H1 (cell line): ENCODE results near the gene MSANTD4. TPM values are rescaled to one million over a fixed set of nuclear protein-coding genes. Genes with fewer than 3 reads are reported as not detected.

ENCODE experiments used
- CTCF ChIA-PET: fragments of 300-600 bp; sonication (Branson Sonifier 250); formaldehyde crosslinking; loops from one replicate; lab custom pipeline; 2021; ENCODE audit not compliant: partially characterized antibody; lab: Charles Lee
- POLR2A ChIA-PET: fragments of 300-600 bp; sonication (Branson Sonifier 250); formaldehyde crosslinking; loops from one replicate; lab custom pipeline; 2021; ENCODE audit warnings: inconsistent platforms; ENCODE audit not compliant: partially characterized antibody; lab: Charles Lee
- DNase-seq, 2 experiments: peaks; one replicate each; pipeline versions ENCODE4 v3.0.0 to v3.0.0-alpha.2; 2010 to 2022; ENCODE audit warnings: low spot score in 2 of 2, low read depth in 1 of 2, mixed read lengths in 1 of 2
- FAIRE-seq: peaks from 2 replicates; lab custom pipeline; 2011; peaks lifted over from hg19 to GRCh38; lab: Jason Lieb, UNC
- H2AFZ ChIP-seq: 2 replicates; pipeline ENCODE4 v1.8.1; 2012; ENCODE audit warnings: low read length, inconsistent platforms
- H2AK5ac ChIP-seq: 2 replicates; pipeline ENCODE4 v1.6.1; 2013; ENCODE audit warnings: low read depth, low read length
- H2BK120ac ChIP-seq: replicated peaks from 2 replicates; pipeline ENCODE3; 2013; ENCODE audit warnings: low read depth, low read length, inconsistent platforms
- H2BK12ac ChIP-seq: 2 replicates; pipeline ENCODE4 v1.6.1; 2013; ENCODE audit warnings: low read depth, low read length
- H2BK15ac ChIP-seq: 2 replicates; pipeline ENCODE4 v1.6.1; 2013; ENCODE audit warnings: low read length
- H2BK20ac ChIP-seq: 2 replicates; pipeline ENCODE4 v1.6.1; 2013; ENCODE audit warnings: low read length
- H2BK5ac ChIP-seq: 2 replicates; pipeline ENCODE4 v1.6.1; 2013; ENCODE audit warnings: low read depth, low read length
- H3K14ac ChIP-seq: 2 replicates; pipeline ENCODE4 v1.6.1; 2013; ENCODE audit warnings: inconsistent platforms; ENCODE audit not compliant: insufficient read length
- H3K18ac ChIP-seq: 2 replicates; pipeline ENCODE4 v1.6.1; 2013; ENCODE audit warnings: low read length; ENCODE audit errors: extremely low read depth
- H3K23ac ChIP-seq: 2 replicates; pipeline ENCODE4 v1.6.1; 2013; ENCODE audit warnings: inconsistent platforms; ENCODE audit not compliant: insufficient read length
- H3K23me2 ChIP-seq: 2 replicates; pipeline ENCODE4 v1.6.1; 2013; ENCODE audit warnings: low read depth, low read length
- H3K27ac ChIP-seq: 2 replicates; pipeline ENCODE4 v1.6.1; 2011; ENCODE audit warnings: low read depth, low read length, inconsistent platforms
- H3K27me3 ChIP-seq, 4 experiments: replicated peaks in 1 of 4; 1 replicate in 1 of 4; 2 replicates in 3 of 4; pipeline versions ENCODE4 v1.6.1 to v1.8.1; 2011 to 2013; ENCODE audit warnings: low read length in 3 of 4, mild to moderate bottlenecking in 3 of 4, inconsistent platforms in 2 of 4, mixed read lengths in 2 of 4, moderate library complexity in 1 of 4; ENCODE audit not compliant: control insufficient read depth in 3 of 4, insufficient read depth in 3 of 4; ENCODE audit errors: extremely low read depth in 1 of 4
- H3K36me3 ChIP-seq, 4 experiments: 2 replicates each; pipeline versions ENCODE4 v1.6.1 to v1.8.1; 2011 to 2013; ENCODE audit warnings: mild to moderate bottlenecking in 4 of 4, low read length in 3 of 4, moderate library complexity in 2 of 4, control low read depth in 1 of 4, inconsistent platforms in 1 of 4; ENCODE audit not compliant: insufficient read depth in 4 of 4, control insufficient read depth in 2 of 4
- H3K4ac ChIP-seq: replicated peaks from 2 replicates; pipeline ENCODE3; 2013; ENCODE audit warnings: low read length, low read depth, mixed read lengths, inconsistent platforms; ENCODE audit not compliant: insufficient read length
- H3K4me1 ChIP-seq, 4 experiments: replicated peaks in 1 of 4; 1 replicate in 1 of 4; 2 replicates in 3 of 4; pipeline versions ENCODE4 v1.6.1 to v1.8.1; 2011 to 2013; ENCODE audit warnings: low read length in 3 of 4, inconsistent platforms in 2 of 4, mixed read lengths in 1 of 4; ENCODE audit not compliant: insufficient read depth in 4 of 4, control insufficient read depth in 3 of 4
- H3K4me2 ChIP-seq, 2 experiments: 2 replicates each; pipeline versions ENCODE4 v1.6.1 to v1.8.1; 2011 to 2013; ENCODE audit warnings: low read depth in 2 of 2, low read length in 2 of 2, control low read depth in 1 of 2, inconsistent platforms in 1 of 2, mild to moderate bottlenecking in 1 of 2; ENCODE audit not compliant: insufficient read depth in 1 of 2
- H3K4me3 ChIP-seq, 4 experiments: fragments of 200-600, 300-600 bp in 1 of 4; sonication (generic), shearing (Covaris generic), sonication (Bioruptor Twin) in 1 of 4; 2 replicates each; pipeline versions ENCODE4 v1.5.1 to v1.8.1; 2011 to 2016; ENCODE audit warnings: low read length in 4 of 4, low read depth in 3 of 4, control low read depth in 2 of 4, inconsistent platforms in 2 of 4, mild to moderate bottlenecking in 2 of 4, mixed read lengths in 1 of 4, moderate library complexity in 1 of 4; ENCODE audit not compliant: insufficient read depth in 2 of 4; ENCODE audit errors: extremely low read depth in 1 of 4
- H3K56ac ChIP-seq: replicated peaks from 2 replicates; pipeline ENCODE3; 2013; ENCODE audit warnings: low read depth, mild to moderate bottlenecking, mixed read lengths, low read length, inconsistent platforms; ENCODE audit not compliant: insufficient read length
- H3K79me1 ChIP-seq: 2 replicates; pipeline ENCODE4 v1.6.1; 2013; ENCODE audit warnings: low read depth, low read length, control low read depth
- H3K79me2 ChIP-seq, 2 experiments: 2 replicates each; pipeline versions ENCODE4 v1.6.1 to v1.8.1; 2012 to 2013; ENCODE audit warnings: low read length in 2 of 2, mild to moderate bottlenecking in 2 of 2, inconsistent platforms in 1 of 2; ENCODE audit not compliant: insufficient read depth in 2 of 2, control insufficient read depth in 1 of 2
- H3K9ac ChIP-seq, 4 experiments: replicated peaks in 1 of 4; 1 replicate in 1 of 4; 2 replicates in 3 of 4; pipeline versions ENCODE4 v1.6.1 to v1.8.1; 2011 to 2013; ENCODE audit warnings: low read depth in 3 of 4, low read length in 3 of 4, control low read depth in 2 of 4, mild to moderate bottlenecking in 2 of 4, moderate library complexity in 2 of 4, inconsistent platforms in 1 of 4; ENCODE audit errors: extremely low read depth in 1 of 4
- H3K9me3 ChIP-seq, 2 experiments: 2 replicates each; pipeline versions ENCODE4 v1.6.1 to v1.8.1; 2012 to 2013; ENCODE audit warnings: mild to moderate bottlenecking in 2 of 2, moderate library complexity in 2 of 2, control low read depth in 1 of 2, inconsistent platforms in 1 of 2, low read depth in 1 of 2, low read length in 1 of 2, mixed read lengths in 1 of 2; ENCODE audit not compliant: insufficient read depth in 2 of 2
- H4K20me1 ChIP-seq, 2 experiments: replicated peaks in 1 of 2; 2 replicates each; pipeline versions ENCODE3 to v1.8.1; 2011 to 2013; ENCODE audit warnings: inconsistent platforms in 2 of 2, low read length in 2 of 2, mild to moderate bottlenecking in 1 of 2; ENCODE audit not compliant: insufficient read depth in 2 of 2, control insufficient read depth in 1 of 2
- H4K5ac ChIP-seq: 2 replicates; pipeline ENCODE4 v1.6.1; 2013; ENCODE audit warnings: low read length, low read depth, mixed read lengths, inconsistent platforms; ENCODE audit not compliant: insufficient read length
- H4K8ac ChIP-seq: 2 replicates; pipeline ENCODE4 v1.8.0; 2013; ENCODE audit warnings: mild to moderate bottlenecking, moderate library complexity, low read length, inconsistent platforms; ENCODE audit not compliant: insufficient read depth; ENCODE audit errors: extremely low read depth
- H4K91ac ChIP-seq: replicated peaks from 2 replicates; pipeline ENCODE3; 2013; ENCODE audit warnings: low read length, mixed read lengths, inconsistent platforms; ENCODE audit not compliant: insufficient read length
- CBX8 ChIP-seq: fragments of 300-800, 300-1000 bp; sonication (generic); IDR thresholded peaks from 2 replicates; pipeline ENCODE4 v1.7.1; 2016; ENCODE audit warnings: low read depth, low read length, borderline replicate concordance
- CEBPB ChIP-seq: IDR thresholded peaks from 2 replicates; pipeline ENCODE4 v1.6.1; 2012; ENCODE audit warnings: low read depth, low read length
- CHD2 ChIP-seq: IDR thresholded peaks from 2 replicates; pipeline ENCODE4 v1.6.1; 2012; ENCODE audit warnings: low read length, improper control_type of control experiment
- CREB1 ChIP-seq: IDR thresholded peaks from 2 replicates; pipeline ENCODE4 v1.6.1; 2012; ENCODE audit warnings: inconsistent platforms
- E2F6 ChIP-seq: IDR thresholded peaks from 2 replicates; pipeline ENCODE4 v1.6.1; 2012; ENCODE audit warnings: inconsistent platforms
- NANOG ChIP-seq: IDR thresholded peaks from 2 replicates; pipeline ENCODE4 v1.6.1; 2011; ENCODE audit warnings: low read length, low read depth, mild to moderate bottlenecking, inconsistent platforms; ENCODE audit not compliant: insufficient read depth, poor library complexity, severe bottlenecking
- POLR2AphosphoS5 ChIP-seq: IDR thresholded peaks from 2 replicates; pipeline ENCODE4 v1.6.1; 2011; ENCODE audit warnings: low read depth, low read length
- RBBP5 ChIP-seq: IDR thresholded peaks from 2 replicates; pipeline ENCODE4 v1.7.1; 2012; ENCODE audit warnings: low read depth, mild to moderate bottlenecking, inconsistent platforms, low read length, moderate library complexity, borderline replicate concordance
- SAP30 ChIP-seq: fragments of 300-600 bp; sonication (generic); IDR thresholded peaks from 2 replicates; pipeline ENCODE4 v1.7.1; 2012; ENCODE audit warnings: low read length, moderate library complexity, mild to moderate bottlenecking, inconsistent platforms; ENCODE audit not compliant: insufficient read depth, insufficient replicate concordance
- SIN3A ChIP-seq, 2 experiments: IDR thresholded peaks in 1 of 2; conservative IDR thresholded peaks in 1 of 2; 2 replicates each; pipeline ENCODE4 v1.6.1; 2011 to 2012; ENCODE audit warnings: low read length in 2 of 2, improper control_type of control experiment in 1 of 2, low read depth in 1 of 2, mild to moderate bottlenecking in 1 of 2
- TAF1 ChIP-seq: IDR thresholded peaks from 2 replicates; pipeline ENCODE4 v1.6.1; 2011; ENCODE audit warnings: mild to moderate bottlenecking, low read depth, low read length
- WGBS, 2 experiments: shearing (Covaris generic) in 1 of 2; methylation state at CpG; one replicate each; pipeline versions ENCODE4 v1.1.6 to v1.1.7; 2013 to 2015; ENCODE audit warnings: low lambda C conversion rate in 2 of 2, mixed read lengths in 2 of 2, inconsistent platforms in 1 of 2, low coverage in 1 of 2, missing lambda C conversion rate in 1 of 2; ENCODE audit not compliant: insufficient replicate concordance in 2 of 2, insufficient coverage in 1 of 2, insufficient read length in 1 of 2; ENCODE audit errors: extremely low coverage in 1 of 2, missing lambda C conversion rate in 1 of 2; 5-methylcytosine and 5-hydroxymethylcytosine counted together
- polyA plus RNA-seq, 7 experiments: library from polyadenylated mRNA; depleted of rRNA in 3 of 7; stranded (reverse) in 5 of 7; unstranded in 2 of 7; fragments of >200 nt in 5 of 7; fragments of 200-250 nt in 2 of 7; gene quantifications; 1 replicate in 5 of 7; 2 replicates in 1 of 7; 4 replicates in 1 of 7; pipeline versions ENCODE4 v1.2.1 to v1.2.3, GENCODE V29; 2011 to 2013; ENCODE audit warnings: missing spikeins in 2 of 7, mixed read lengths in 2 of 7
- total RNA-seq: library from RNA; stranded (reverse); fragmentation: NEBNext Ultra II Directional; extraction: Animal tissue kit (Norgen Biotek cat#: 25700); gene quantifications from 2 replicates; pipeline ENCODE4 v1.2.1, GENCODE V29; 2021

MSANTD4 gene
- total and polyA plus RNA-seq, 2 of the 8 experiments (the other 6 are each of a cell fraction or from before 2014, with no cell fraction given), result 5.1 to 21.9 TPM

- Histone ChIP-seq H3K23me2 (no peaks in the 10 kb centered on the region), H3K79me2 (no peaks in the 10 kb centered on the region), H3K9ac (no peak overlapping the region), H2BK5ac (no peak overlapping the region), H3K14ac (no peak overlapping the region), H2BK12ac (no peak overlapping the region), H3K36me3 (no peaks in the 10 kb centered on the region), H3K4me3 (no peak overlapping the region), H3K4ac (no peak overlapping the region), H2AFZ (no peak overlapping the region), H4K20me1 (no peaks in the 10 kb centered on the region), H3K27me3 (no peaks in the 10 kb centered on the region), H2BK120ac (no peak overlapping the region), H3K4me1 (peaks cover 0 to 5% (median 2%) of the 10 kb centered on the region in 4 experiments; a peak in 3 of 7 replicates), H4K8ac (no peak overlapping the region), H3K56ac (no peak overlapping the region), H4K5ac (no peak overlapping the region), H3K9me3 (no peaks in the 10 kb centered on the region), H3K4me2 (no peak overlapping the region), H2BK15ac (no peak overlapping the region), H3K79me1 (no peaks in the 10 kb centered on the region), H2BK20ac (0 out of 2 replicates have a peak overlapping the region, but pooled peaks have one; percentile 37), H3K18ac (no peak overlapping the region), H2AK5ac (no peak overlapping the region), H3K23ac (no peak overlapping the region), H4K91ac (no peak overlapping the region), H3K27ac (no peak overlapping the region)
- DNase-seq (no peak), FAIRE-seq (no peak)
- 88% methylated on average over 1 of the region's 1 CpG; no CpG with 5 or more reads in 1 of the 2 experiments for WGBS, 2 experiments
- ChIA-PET POLR2A (no interaction called here), CTCF (interaction anchor here (1.1 kb wide), 1 partner anchor 12 kb away, joined by 3 read pairs; no protein-coding TSS in a partner anchor)
- TF ChIP-seq POLR2AphosphoS5, result no peak
- no peak for TF ChIP-seq TAF1
- no peak for TF ChIP-seq NANOG
- no peak for TF ChIP-seq CHD2
- no peak for TF ChIP-seq RBBP5
- TF ChIP-seq CBX8, result no peak
- no peak for TF ChIP-seq E2F6
- no peak for TF ChIP-seq CEBPB
- no peak for TF ChIP-seq CREB1
- TF ChIP-seq SIN3A (conservative IDR thresholded peaks at IDR 0.05 in 1 of 2, IDR thresholded peaks at IDR 0.05 in 1 of 2; ENCODE audit: low read depth in 1 of 2, low read length in 2 of 2), result no peak
- TF ChIP-seq SAP30, result no peak
These were observed 40.2 kb upstream of the MSANTD4 start for GRCh38 chr11:106061954-106062949.
